KOPT-K1 (cell line): ENCODE measurements around the gene WBP2NL.
"Not testable (repeated sequence)": the region's sequence is repeated elsewhere in the genome, so short reads cannot be mapped to it uniquely, and the experiment has no call there.

ENCODE experiments used
- H3K27ac ChIP-seq: fragments of 200-600 bp; sonication (generic); 2 replicates; pipeline ENCODE4 v1.5.1; 2016; ENCODE audit warnings: antibody characterized with exemption, mild to moderate bottlenecking, low read depth, low read length; ENCODE audit not compliant: poor library complexity, severe bottlenecking
- H3K36me3 ChIP-seq: fragments of 200-600 bp; sonication (generic); 2 replicates; pipeline ENCODE4 v1.5.1; 2017; ENCODE audit warnings: antibody characterized with exemption, mild to moderate bottlenecking, low read length, moderate library complexity; ENCODE audit not compliant: insufficient read depth
- H3K9me3 ChIP-seq: fragments of 200-600 bp; sonication (generic); 2 replicates; pipeline ENCODE4 v1.5.1; 2017; ENCODE audit warnings: antibody characterized with exemption, low read length, mild to moderate bottlenecking; ENCODE audit not compliant: insufficient read depth, poor library complexity, severe bottlenecking

The WBP2NL gene

GRCh38 chr22:42069801-42070516, 71.4 kb downstream of the WBP2NL start:
- Histone ChIP-seq H3K27ac (peak overlapping the region; percentile 77), H3K36me3 (peaks cover 16% of the 10 kb centered on the region; the same call in 1 of the 2 replicates), H3K9me3 (no peaks in the 10 kb centered on the region)

DNA sequence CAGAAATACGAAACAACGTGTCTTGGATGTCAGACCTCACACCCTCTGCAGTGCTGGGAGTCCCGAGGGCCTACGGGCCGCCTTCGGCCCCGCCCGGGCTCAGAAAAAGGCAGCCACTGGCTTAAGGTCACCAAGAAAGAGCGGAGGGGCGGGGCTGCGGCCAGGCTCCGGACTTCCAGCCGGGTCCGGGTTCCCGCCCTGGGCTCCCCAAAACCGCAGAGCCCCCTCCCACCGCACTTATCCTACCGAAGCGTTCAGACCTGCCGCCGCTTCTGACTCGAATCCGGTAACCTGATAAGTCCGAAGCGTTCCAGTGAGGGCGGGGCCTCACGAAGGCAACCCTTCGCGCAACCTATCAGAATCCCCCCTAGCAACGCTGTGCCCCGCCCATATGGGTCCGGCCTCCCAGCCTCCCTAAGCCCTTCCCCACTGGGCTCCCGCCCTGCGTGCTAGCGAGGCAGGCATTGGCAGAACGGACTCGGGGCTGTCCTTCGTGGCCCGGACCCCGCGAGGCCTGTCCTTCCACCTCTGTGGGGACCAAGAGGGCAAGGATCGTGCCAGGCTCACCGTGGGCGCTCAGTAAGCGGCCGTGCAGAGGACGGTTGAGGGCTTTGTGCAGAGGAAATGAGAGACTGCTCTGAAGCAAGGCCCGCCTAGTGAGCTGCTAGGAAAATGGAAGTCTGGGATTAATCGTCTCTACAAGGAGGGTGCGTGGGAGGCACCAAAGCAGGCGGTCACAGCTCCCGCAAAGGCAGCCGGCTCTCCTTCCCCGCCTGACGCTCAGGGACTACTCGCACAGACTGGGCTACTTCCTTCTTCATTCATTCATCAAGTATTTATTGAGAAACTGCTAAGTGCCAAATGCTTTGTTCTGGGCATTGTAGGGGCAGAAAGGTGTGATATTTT, 72.2 kb downstream of the WBP2NL start, which contains the start of gene NAGA:
Gene NAGA, minus strand, starts transcription at position 296 of the 906 bp plus-strand sequence. CDS start 515 bp downstream, outside the sequence.
- Histone ChIP-seq H3K27ac (peak within 1 kb of the TSS; percentile 77), H3K36me3 (peaks cover 8% of the 10 kb centered on the region; the same call in 1 of the 2 replicates), H3K9me3 (no peaks in the 10 kb centered on the region)

DNA sequence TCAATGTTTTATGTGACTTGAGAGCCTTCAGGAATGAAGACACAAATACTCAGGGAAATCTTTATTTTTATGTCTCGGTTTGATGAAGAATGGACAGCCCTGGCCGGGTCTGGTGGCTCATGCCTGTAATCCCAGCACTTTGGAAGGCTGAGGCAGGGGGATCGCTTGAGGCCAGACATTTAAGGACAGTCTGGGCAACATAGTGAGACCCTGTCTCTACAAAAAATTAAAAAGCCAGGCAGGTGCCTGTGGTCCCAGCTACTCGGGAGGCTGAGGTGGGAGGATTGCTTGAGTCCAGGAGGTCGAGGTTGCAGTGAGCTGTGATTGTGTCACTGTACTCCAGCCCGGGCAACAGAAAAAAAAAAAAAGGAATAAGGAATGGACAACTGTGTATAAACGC, 72.9 kb downstream of the WBP2NL start:
- peak overlapping the region; percentile 77 for H3K27ac ChIP-seq
- H3K36me3 ChIP-seq, H3K9me3 ChIP-seq: not testable (repeated sequence)

GRCh38 chr22:42072606-42073330, 74.2 kb downstream of the WBP2NL start:
- Histone ChIP-seq H3K9me3 (no peaks in the 10 kb centered on the region), H3K36me3 (no peaks in the 10 kb centered on the region; the same call in 1 of the 2 replicates), H3K27ac (no peak overlapping the region)

DNA sequence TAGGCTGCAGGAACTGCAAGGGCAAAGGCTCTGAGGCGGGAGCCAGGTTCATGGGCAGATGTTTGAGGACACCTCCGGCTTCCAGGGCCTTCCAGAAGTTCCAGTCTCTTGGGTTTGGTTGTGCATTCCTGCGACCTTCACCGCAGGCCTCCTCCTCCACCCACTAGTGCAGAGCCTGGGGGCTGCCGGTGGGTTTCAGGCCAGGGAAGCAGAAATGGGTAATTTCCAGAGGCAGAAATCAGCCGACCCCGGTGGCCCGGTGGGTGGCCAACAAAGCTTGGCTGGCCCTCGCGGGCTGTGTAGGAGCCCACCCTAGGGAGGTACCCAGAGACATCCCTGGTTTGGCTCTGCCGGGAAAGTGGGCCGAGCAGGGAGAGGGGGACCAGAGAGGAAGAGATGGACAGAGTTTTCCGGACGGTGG, 75.0 kb downstream of the WBP2NL start:
- Histone ChIP-seq H3K27ac (no peak overlapping the region), H3K9me3 (no peaks in the 10 kb centered on the region), H3K36me3 (no peaks in the 10 kb centered on the region)

- H3K9me3 ChIP-seq = no peaks in the 10 kb centered on the region
- H3K36me3 ChIP-seq = no peaks in the 10 kb centered on the region
- H3K27ac ChIP-seq = no peak within 1 kb of the TSS
Measured at GRCh38 chr22:42074132-42074811, 75.7 kb downstream of the WBP2NL start, which contains the start of gene PHETA2. Gene PHETA2 (plus strand): TSS chr22:42074248. CDS start chr22:42077294, 3,046 bp downstream.

GRCh38 chr22:42074846-42075676, 76.5 kb downstream of the WBP2NL start:
- no peaks in the 10 kb centered on the region for H3K9me3 ChIP-seq
- H3K27ac ChIP-seq = no peak overlapping the region
- no peaks in the 10 kb centered on the region for H3K36me3 ChIP-seq

- Histone ChIP-seq H3K27ac (no peak overlapping the region), H3K9me3 (no peaks in the 10 kb centered on the region), H3K36me3 (peaks cover 4% of the 10 kb centered on the region)
Measured at GRCh38 chr22:42076764-42077485, 78.3 kb downstream of the WBP2NL start.

DNA sequence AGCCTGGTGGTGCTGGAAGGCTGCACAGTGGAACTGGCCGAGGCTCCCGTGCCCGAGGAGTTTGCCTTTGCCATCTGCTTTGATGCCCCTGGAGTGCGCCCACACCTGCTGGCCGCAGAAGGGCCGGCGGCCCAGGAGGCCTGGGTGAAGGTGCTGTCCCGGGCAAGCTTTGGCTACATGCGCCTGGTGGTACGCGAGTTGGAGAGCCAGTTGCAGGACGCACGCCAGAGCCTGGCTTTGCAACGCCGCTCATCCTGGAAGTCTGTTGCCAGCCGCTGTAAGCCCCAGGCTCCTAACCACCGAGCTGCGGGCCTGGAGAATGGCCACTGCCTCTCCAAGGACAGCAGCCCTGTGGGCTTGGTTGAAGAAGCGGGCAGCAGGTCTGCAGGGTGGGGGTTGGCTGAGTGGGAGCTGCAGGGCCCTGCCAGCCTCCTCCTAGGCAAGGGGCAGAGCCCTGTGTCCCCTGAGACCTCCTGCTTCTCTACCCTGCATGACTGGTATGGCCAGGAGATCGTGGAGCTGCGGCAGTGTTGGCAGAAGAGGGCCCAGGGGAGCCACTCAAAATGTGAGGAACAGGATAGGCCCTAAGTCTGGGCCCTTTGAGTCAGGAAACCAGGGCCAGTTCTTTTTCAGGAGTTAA, 79.0 kb downstream of the WBP2NL start:
- H3K27ac ChIP-seq = no peak overlapping the region
- peaks cover 11% of the 10 kb centered on the region for H3K36me3 ChIP-seq
- H3K9me3 ChIP-seq = no peaks in the 10 kb centered on the region
